Activated T-cell treated with anti-CD3 and anti-CD28 coated beads for 4 hours (primary cell): ENCODE measurements around the gene HYOU1.
A peak's percentile ranks its signal among the peaks of the same experiment; 100 is the strongest.
"Not testable (repeated sequence)": the region's sequence is repeated elsewhere in the genome, so short reads cannot be mapped to it uniquely, and the experiment has no call there.

ENCODE experiments used
- DNase-seq: peaks from one replicate; pipeline ENCODE4 v3.0.0-alpha.2; 2020

HYOU1 gene

DNA sequence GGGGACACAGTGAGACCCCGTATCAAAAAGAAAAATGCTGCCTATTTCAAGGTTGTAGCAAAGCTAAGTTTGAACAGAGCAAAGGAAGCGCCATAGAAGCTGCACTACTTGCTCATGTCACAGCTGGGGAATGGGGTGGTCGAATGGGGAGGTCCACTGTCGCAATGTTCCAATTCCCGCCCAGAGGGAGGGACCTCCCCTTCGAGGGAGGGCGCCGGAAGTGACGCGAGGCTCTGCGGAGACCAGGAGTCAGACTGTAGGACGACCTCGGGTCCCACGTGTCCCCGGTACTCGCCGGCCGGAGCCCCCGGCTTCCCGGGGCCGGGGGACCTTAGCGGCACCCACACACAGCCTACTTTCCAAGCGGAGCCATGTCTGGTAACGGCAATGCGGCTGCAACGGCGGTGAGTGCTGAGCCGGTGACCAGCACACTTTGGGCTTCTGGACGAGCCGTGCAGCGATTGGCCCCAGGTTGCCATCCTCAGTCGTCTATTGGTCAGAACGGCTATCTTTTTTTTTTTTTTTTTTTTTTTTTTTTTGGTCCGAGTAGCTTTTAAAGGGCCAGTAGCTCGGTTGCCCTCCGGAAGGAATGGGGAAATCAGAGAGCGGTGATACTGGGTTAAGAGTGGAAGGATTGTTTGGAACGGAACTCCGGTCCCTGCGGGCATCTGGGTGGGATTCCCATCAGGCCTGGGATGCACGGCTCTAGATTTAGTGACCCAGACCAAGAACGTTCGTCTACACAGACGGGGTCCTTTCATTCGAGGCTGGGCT lies 27.8 kb upstream of the HYOU1 start, which contains the start of gene HMBS:
Gene HMBS (plus strand): TSS at position 219 of the 774 bp plus-strand sequence. CDS start 153 bp downstream, at position 372.
- DNase-seq = peak; percentile 87

DNA sequence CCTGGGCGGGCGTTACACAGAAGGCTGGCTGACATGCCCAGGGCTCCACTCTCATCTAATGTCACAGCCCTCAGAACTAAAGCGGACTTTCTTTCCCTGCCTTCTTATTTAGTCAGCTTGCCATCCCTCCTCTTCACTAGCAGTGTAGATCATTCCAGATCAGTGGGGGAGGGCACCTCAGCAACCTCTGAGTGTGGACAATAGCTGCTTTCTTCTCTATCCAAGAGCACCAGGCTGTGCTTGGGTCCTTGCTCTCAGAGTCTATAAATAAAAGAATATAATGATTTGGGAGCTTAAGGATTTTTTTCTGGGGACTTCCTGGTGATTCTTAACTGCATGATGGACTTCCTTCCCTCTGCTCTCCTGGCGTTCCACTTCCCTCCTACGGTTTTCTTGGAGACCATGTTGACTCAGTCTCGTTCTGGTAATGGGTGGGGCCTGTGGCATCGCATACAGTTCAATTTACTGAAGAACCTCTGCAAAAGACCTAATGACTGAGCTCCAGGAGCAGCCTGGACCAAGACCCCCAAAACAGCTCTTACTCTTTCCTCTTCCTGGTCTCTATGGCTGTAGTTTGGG lies 24.8 kb upstream of the HYOU1 start:
- DNase-seq = no peak

DNA sequence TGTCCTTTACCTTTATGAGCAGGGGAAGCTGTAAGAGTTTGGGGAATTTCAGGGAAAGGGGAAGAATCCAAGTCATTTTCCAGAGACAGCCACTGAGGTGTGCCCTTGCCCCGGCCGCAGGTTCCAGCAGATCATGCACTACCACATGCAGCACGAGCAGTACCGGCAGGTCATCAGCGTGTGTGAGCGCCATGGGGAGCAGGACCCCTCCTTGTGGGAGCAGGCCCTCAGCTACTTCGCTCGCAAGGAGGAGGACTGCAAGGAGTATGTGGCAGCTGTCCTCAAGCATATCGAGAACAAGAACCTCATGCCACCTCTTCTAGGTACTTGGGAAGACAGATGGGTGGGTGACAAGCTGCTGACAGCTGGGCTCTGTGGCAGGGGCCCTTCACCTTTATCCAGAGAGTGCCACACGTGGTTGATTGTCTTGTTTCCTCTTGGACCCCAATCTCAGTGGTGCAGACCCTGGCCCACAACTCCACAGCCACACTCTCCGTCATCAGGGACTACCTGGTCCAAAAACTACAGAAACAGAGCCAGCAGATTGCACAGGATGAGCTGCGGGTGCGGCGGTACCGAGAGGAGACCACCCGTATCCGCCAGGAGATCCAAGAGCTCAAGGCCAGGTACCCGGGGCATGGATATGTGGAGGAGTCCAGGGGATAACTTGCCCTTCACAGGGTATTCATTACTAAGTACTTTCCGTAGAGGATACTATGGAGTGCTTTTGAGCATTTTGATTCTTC lies 21.8 kb upstream of the HYOU1 start:
- no peak for DNase-seq

DNA sequence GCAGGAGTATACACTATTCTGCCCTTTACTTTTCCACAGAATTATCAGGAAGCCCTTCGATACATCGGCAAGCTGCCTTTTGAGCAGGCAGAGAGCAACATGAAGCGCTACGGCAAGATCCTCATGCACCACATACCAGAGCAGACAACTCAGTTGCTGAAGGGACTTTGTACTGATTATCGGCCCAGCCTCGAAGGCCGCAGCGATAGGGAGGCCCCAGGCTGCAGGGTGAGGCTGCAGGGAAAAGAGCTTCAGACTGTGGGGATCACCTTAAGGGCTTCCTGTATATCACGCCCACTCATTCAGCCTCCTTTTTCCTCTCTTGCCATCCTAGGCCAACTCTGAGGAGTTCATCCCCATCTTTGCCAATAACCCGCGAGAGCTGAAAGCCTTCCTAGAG lies 20.8 kb upstream of the HYOU1 start:
- no peak for DNase-seq

DNA sequence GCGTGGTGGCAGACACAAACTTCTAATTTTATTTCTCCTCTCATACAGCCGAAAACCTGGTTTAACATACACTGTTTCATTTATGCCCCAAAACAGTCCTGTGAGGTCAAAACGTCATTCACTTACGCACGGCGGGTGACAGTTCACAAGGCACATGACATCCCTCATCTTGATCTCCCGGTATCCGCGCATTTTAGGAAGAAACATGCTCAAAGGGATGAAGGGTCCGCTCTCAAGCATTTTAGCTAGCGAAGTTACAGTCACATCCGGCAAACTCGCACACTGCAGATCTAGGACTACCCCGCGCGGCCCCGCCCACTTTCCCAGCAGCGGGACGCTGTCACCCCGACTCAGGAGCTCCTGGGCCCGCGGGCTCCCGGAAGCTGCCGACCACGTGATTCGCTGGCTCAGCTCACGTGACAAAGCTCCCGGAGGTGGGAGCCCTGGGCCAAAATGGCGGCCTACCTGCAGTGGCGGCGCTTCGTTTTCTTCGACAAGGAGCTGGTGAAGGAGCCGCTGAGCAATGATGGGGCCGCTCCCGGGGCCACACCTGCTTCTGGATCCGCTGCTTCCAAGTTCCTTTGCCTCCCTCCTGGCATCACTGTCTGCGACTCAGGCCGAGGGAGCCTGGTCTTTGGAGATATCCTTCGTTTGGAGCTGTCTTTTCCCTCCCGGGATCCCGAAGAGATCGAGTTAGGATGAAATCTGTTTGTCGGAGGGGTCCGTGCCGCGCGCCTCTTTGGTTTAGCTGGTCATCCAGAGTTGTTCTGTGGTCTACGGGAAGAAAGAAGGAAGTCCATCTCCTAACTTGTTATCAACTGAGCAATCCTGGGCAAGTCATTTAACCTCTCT lies 10.6 kb upstream of the HYOU1 start, which contains the start of gene VPS11:
Gene VPS11 (plus strand): TSS at position 448 of the 852 bp plus-strand sequence. CDS start 6 bp downstream, at position 454.
- DNase-seq = peak; percentile 96

DNA sequence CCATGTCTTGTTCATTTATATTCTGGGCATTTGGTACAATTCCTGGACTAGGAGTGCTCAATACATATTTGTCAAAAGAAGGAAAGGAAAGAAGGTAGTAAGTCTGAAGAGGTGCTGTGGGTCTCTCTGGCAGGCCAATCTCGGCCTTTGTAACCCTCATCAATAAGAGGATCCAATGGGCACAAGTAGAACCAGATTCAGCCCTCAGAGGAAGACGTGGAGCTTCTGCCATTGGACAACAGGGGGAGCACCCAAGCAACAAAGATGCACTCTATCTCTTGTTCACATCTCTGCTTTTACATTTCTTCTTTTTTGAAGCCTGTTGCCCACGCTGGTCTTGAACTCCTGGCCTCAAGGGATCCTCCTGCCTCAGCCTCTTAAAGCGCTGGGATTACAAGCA lies 8.4 kb upstream of the HYOU1 start:
- DNase-seq = peak; percentile 23

DNA sequence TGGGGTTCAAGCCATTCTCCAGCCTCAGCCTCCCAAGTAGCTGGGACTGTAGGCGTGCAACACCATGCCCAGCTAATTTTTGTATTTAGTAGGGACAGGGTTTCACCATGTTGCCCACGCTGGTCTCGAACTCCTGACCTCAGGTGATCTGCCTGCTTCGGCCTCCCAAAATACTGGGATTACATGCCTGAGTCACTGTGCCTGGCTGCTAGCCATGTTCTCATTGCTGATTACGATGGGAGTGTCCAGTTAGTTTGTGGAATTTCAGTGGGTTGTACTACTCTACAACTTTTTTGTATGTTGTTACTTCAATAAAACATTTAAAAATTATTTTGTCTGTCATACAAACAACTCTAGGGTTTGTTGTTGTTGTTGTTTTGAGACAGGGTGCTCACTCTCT lies 5.8 kb upstream of the HYOU1 start:
- DNase-seq = no peak

DNA sequence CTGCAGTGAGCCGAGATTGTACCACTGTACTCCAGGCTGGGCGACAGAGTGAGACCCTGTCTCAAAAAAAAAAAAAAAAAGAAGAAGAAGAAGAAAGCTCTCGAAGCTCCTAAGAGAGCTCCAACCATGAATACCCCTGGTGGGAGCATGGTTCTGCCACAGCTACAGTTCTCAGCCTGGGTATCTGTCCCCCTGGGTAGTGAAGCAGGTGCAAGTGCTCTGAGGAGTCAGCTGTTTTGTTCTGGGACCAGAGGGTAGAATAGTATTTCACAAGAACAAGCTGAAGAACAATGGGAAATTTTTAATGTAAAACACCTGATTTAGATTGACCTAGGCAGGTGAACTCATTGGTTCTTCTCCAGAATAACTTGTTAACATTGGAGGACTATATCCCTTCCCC lies 4.3 kb upstream of the HYOU1 start:
- DNase-seq = no peak

DNA sequence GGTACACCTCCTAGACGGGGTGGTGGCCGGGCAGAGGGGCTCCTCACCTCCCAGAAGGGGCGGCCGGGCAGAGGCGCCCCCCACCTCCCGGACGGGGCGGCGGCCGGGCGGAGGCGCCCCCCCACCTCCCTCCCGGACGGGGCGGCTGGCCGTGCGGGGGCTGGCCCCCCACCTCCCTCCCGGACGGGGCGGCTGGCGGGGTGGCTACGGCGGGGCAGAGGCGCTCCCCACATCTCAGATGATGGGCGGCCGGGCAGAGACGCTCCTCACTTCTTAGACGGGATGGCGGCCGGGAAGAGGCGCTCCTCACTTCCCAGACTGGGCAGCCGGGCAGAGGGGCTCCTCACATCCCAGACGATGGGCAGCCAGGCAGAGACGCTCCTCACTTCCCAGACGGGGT lies 2.1 kb upstream of the HYOU1 start:
- not testable (repeated sequence) for DNase-seq

DNA sequence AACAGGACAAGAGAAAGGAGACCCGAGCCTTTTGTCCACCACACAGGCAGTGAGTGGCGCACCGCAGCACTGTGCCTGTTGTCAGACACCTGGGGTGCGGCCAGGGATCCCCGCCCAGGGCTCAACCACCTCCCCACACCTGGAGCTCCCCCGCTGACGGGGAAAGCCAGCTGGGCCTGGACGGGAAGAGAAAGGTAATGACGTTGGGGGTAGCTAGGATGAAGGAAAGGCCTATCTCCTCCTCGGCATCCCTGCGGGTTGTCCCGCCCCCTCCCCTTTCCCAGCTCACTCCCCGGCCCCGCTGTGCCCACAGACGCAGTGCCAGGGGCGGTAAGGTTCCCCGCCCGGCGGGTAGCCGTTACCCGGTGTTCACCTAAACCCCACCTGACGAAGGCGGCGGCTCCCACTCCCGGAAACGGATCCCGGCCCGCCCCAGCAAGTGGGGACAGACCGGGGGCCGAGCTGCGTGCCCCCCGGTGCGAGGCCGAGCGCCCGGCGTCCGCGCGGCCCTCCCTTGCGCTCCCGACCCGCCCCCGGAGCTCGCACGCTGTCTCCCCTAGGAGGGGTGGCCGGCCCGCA lies 495 bp downstream of the HYOU1 start:
- DNase-seq = peak; percentile 21

DNA sequence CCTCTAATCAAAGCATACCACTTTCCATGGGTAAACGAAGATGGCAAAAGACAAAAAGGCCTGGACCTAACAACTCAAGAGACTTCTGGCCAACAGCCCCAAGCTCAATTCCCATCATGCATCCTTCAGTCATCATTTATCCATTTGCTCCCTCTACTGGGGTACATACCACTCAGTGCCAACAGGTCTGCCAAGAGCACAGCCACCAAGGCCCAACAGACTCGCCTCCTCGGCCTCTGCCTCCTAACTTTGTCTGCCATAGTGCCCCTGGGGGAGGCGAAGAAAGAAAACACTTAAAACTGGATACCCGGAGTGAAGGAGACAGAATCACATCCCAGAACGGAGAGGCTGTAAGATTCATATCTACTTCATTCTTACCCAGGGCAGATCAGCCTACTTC lies 1.1 kb downstream of the HYOU1 start:
- DNase-seq = no peak

DNA sequence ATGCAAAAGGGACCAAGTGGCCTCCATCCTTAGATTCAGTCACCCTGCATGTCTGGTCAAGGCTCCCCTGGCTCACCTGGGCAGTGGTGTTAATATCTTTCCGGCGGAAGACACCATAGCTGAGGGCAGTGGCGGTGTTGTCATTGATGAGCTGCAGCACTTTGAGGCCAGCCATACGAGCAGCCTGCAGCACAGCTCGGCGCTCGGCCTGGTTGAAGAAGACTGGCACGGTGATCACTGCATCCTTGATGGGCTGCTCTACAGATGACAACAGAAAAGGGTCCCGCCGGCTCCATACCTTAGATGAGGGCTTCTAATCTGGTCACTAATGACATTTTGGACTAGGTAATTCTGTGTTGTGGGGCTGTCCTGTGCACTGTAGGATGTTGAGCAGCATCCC lies 2.6 kb downstream of the HYOU1 start:
- DNase-seq = no peak

DNA sequence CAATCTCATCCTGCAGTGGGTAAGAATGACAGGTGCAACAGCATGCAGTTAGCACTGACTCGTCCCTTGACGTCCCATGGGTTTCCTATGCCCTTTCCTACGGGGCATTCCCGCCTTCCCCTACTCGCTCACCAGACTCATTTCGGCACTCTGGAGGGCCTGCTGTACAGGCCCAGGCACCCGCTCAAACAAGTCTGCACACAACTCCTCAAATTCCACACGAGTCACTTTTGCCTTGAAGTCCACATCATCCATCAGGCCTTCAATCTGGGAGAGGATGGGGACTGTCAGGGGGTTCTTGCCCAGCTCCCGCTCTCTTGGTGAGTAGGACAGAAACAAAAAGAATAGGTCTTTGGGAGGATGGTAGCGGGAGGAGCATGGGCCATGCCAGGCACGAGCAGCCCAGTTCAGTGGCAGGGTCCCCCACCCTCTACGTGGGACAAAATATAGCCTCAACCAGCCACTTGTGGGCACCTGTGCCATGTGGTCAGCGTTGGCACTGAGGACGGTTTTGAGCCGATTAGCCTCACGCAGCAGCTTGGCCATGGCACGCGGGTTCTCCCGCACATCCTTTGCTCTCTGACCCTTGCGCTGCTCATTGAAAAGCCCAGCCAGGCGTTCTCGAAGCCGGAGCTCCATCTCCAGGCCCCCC lies 4.7 kb downstream of the HYOU1 start:
- no peak for DNase-seq

DNA sequence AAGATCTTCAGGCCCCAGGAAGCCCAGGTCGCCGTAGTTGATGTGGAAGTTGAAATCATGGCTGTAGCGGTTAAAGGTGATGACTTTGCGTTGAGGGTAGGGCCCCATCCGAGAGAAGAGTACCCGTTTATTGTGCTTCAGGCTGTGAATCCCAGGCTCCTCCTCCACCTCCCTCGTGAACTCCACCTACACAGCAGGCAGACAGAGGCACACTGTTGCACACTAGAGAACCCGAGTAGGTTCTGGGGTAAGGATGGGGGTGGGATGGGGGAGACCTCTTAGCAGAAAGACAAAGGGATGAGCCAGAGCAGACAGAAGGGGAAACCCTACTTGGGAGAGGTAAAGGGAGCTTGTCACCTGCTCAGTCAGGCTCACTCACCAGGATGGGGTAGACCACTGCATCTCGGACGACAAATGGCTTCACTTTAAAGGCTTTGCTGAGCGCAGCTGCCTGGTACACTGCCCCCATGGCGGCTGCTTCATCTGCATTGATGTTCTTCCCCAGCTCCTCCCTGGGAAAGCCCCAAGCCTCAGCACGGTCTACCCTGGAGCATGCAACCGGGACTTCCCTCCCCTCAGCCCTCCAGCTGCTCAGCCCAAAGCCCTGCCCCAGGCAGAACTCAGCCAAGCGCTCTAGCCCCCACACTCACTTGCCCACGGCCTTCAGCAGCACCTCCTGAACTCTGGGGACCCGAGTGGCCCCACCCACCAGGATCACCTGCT lies 5.4 kb downstream of the HYOU1 start:
- DNase-seq = no peak

DNA sequence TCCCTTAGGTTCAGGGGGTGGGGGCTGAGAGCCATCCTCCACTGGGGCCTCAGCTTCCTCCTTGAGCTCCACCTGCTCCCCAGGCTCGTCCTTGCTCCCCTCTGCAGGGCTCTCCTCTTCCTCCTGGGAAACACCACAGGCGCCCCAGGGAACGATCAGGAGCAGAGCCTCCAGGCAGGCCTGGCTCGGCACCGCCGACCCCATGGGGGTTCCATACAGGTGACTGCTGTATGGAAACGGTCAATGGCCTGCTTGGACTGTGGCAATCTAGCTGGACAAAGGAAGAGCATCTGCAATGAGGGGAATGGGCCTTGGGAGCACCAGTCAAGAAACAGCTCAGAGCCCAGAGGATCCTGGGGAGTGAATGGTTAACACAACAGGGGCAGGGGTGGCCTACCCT lies 7.9 kb downstream of the HYOU1 start:
- no peak for DNase-seq

DNA sequence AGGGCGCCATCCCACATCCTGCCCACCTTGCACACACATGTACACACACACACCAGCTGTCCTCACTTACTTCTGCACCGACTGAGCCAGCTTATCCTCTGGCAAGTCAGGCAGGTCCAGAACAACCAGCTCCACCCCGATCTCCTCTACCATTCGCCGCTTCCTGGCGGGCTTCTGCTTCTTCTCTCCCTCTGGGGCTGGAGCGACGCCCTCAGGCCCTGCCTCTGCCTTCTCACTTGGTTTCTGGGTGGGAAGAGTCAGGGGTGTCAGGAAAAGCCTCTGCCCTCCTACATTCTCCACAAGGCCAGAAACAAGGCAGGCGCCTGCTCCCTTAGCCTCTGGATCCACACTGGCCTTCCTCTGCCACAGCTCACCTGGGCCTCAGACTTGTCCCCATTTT lies 8.4 kb downstream of the HYOU1 start:
- DNase-seq = no peak

DNA sequence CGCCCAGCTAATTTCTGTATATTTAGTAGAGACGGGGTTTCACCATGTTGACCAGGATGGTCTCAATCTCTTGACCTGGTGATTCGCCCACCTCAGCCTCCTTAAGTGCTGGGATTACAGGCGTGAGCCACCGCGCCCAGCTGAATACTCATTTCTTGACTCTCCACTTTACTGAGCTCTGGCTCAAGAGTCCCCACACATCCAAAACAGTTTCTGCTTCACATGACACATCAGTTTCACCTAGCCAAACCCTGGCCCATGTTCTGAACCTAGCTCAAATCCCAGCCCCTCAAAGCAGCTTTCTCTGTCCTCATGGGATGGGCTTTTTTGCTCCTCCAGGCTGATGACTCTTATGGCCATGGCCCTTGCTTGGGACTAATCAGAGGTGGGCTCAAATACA lies 9.8 kb downstream of the HYOU1 start:
- DNase-seq = no peak

DNA sequence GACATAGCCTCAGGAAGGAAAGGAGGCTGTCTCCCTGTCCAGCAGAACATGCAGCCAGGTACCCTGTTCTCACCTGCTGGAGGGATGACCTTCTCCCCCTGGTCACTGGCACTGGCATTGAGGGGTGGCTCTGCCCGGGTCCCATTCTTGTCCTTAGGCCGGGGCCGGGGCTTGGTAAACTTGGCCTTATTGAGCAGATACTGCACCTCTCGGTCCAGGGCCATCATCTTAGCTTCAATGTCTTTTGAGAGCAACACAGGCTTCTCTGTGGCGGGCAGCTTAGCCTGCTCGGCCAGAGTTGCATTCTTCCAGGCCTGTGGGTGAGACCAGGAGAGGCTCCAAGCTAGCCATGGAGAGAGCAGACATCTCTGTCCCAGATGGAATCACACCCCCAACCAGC lies 10.5 kb downstream of the HYOU1 start:
- DNase-seq = no peak

DNA sequence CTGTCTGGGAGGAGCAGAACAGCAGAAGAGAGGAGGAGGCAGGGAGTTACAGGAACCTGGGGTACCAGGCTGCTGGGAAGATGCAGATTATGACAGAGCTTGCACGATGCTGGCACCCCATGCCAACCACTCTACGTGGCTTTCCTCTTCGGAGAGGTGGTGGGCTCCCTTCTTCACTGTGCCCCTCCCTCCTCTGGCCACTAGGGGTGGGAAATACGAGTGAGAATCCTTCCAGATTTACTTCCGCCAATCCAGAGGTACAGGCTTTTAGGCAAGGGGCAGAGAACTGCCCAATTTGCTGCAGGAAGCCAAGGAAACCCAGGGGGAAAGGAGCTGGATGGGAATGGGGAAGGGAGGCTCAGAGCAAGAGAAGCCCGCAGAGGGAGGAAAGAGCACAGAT lies 12.3 kb downstream of the HYOU1 start:
- DNase-seq = no peak

DNA sequence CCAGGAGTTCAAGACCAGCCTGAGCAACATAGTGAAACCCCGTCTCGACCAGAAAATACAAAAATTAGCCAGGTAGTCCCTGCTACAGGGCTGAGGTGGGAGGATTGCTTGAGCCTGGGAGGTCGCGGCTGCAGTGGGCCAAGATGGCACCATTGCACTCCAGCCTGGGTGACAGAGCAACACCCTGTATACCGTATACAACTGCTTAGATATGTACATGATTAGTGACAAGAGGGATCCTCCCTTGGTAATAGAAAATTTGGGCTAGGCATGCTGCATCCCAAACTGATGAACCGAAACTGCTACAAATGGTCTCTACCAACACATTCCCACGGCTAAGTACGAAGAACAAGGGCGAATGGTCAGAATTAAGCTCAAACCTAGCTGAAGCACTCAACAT lies 14.1 kb downstream of the HYOU1 start:
- DNase-seq = no peak

DNA sequence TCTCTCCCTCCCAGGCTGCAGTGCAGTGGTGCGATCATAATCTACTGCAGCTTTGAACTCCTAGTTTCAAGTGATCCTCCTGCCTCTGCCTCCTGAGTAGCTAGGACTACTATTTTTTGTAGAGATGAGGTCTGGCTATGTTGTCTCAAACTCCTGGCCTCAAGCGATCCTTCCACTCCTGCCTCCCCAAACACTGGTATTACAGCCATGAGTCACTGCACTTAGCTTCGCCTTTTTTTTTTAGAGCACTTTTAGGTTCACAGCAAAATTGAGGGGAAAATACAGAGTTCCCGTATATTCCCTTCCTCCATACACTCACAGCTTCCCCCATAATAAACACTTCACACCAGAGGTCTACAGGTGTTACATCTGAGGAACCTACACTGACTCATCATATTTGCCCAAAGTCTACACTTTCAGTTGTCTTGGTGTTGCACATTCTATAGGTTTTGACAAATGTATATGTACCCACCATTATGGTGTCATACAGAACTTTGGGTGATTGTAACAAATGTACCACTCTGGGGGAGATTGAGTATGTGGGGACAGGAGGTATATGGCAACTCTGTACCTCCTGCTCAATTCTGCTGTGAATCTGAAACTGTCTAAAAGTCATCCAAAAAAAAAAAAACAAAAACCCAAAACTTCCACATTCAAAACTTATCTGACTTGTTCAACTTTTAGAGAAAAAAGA lies 15.0 kb downstream of the HYOU1 start:
- no peak for DNase-seq
